HL-60/S4 treated with retinoic acid at 250 ng/mL for 4 days and 3 days (cell line): ENCODE results near the gene CCDC50.

Experiments
- in situ Hi-C: fragments of 300-500 bp; cut with MboI; formaldehyde crosslinking; loops from 2 replicates; pipeline ENCODE4 v1.7.0; 2022; ENCODE audit warnings: low sequenced_read_pairs

Gene CCDC50

DNA sequence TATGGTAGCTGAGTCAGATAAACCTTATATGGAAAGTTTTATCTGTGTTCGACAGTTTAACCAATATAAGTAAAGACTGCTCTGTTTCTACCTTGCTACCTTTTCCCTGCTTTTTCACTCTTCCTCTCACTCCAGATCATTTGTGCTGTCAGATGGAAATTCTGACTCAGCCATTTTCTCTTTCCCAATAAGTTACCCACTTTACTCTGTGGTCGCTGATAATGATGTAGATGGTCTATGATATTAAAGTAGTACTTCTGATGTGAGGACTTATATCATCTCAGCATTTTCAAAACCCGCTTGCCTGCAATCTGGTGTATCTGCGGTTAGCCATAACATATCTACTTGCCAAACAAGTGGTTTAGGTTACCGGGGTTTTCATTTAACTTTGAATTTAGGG lies 16.1 kb downstream of the CCDC50 start:
- in situ Hi-C loops = no loop called here

- in situ Hi-C loops = no loop called here
These were observed 18.0 kb downstream of the CCDC50 start for GRCh38 chr3:191347228-191347627.

GRCh38 chr3:191348098-191348497 lies 18.9 kb downstream of the CCDC50 start:
- in situ Hi-C loops = no loop called here

GRCh38 chr3:191350396-191351090 lies 21.3 kb downstream of the CCDC50 start:
- in situ Hi-C loops = no loop called here

- in situ Hi-C loops = no loop called here
These were observed 22.8 kb downstream of the CCDC50 start for GRCh38 chr3:191352014-191352413.

- in situ Hi-C loops = no loop called here
These were observed 24.0 kb downstream of the CCDC50 start for GRCh38 chr3:191353022-191353777.

DNA sequence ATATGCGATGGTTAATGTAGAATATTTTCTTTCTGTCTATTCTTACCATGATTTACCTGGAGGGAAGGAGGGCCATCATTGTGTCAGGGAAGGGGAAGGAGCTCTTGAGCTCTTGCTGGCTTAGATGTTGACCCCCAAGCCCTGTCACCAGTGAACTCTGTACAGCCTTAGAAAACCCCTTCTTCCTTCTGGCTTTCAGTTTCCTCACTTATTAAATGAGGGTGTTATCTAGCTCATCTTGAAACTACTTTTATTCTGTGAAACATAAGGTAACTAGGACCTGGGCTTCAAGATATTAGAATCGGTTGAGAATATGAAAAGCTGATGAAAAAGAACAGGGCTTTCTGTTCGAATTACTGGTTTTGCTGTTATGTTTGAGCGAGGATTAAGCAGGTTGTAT lies 26.2 kb downstream of the CCDC50 start:
- in situ Hi-C loops = no loop called here

DNA sequence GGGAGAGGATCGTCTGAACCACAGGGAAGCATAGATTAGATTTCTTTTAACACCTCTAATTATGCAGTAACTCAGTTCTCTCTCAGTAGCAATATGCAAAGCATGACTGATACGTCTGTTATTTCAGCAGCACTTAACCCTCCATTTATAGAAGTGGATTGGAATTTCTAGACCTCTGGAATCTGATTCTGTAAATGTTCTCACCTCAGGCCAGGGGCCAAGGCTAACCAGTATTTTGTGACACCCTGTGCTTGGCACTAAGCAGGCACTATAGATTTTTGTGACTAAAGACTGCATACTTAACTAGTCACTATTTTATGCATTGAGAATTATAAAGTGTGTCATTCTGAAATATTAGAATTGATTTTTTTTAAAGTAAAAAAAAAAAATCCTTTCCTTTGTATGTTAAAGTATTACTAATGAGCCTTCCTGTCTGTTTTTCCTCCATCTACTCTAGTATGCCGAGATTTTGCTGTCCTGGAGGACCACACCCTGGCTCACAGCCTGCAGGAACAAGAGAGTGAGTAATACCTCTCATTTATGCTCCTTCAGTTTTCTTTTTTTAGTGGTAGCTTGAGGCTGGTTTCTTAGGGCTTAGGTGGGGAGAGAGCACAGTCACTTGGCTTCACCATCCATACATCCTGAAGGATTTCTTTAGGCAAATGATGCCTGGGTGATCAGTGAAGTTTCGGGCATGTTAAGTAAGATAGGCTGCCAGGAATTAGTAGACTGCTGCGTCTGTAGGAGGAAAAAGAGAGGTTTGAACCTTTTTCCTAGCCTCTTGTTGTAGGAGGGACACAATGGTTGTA lies 27.6 kb downstream of the CCDC50 start:
- in situ Hi-C loops = no loop called here

DNA sequence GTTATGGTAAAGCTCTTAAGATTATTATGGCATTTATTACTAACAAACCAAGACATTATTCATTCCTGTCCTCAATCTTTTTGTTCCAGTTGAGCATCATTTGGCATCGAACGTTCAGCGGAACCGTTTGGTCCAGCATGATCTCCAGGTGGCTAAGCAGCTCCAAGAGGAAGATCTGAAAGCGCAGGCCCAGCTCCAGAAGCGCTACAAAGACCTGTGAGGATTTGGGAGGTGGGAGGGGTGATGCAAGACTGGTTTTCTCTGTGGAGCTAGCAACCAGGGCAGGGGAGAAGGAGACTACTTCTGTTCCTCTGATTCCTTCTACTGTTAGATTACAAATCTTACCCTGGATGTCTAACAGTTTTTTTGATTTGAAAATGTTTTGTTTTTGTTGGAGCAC lies 28.7 kb downstream of the CCDC50 start:
- in situ Hi-C loops = no loop called here

DNA sequence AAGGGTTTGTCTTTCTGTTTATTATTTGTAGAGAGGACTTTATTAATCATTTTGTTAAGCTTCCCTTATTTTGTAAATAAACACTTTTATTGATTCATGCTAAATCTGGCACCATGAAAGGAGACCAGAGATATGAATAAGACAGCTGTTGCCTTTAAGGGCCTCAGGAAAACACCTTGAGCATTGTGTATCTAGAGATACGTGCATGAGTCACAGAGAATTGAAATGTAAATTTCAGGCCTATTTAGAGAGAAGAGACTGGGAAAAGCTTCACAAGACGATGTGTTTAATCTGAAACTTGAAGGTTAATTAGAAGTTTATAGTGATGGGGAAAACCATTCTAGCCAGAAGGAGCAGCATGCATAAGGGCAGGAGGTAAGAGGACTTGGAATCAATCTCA lies 29.7 kb downstream of the CCDC50 start:
- in situ Hi-C loops = no loop called here

GRCh38 chr3:191360620-191361019 lies 31.4 kb downstream of the CCDC50 start:
- in situ Hi-C loops = no loop called here

DNA sequence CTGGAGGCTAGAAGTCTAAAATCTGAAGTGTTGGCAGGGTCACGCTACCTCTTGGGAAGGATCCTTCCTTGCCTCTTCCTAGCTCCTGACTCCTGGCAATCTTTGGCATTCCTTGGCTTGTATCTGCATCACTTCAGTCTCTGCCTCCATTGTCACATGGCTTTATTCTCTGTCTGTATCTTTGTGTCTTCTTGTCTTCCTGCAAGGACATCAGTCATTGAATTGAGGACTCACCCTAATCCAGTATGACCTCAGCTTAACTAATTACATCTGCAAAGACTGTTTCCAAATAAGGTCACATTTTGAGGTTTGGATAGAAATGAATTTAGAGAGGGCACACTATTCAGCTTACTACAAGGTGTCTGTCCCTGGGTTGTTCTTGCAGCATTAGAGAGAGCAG lies 32.3 kb downstream of the CCDC50 start:
- in situ Hi-C loops = no loop called here

DNA sequence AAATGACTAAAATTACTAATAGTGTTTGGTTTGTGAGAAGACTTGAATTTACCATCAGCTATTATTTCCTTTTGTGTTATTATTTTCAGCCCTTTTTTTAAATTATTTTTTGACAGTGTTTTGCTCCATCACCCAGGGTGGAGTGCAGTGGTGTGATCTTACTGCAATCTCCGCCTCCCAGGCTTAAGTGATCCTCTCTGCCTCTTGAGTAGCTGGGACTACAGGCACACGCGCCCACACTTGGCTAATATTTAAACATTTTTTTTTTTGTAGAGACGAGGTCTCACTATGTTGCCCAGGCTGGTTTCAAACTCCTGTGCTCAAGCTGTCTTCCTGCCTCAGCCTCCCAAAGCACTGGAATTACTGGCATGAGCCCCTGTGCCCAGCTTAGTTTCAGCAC lies 32.8 kb downstream of the CCDC50 start:
- in situ Hi-C loops = no loop called here

DNA sequence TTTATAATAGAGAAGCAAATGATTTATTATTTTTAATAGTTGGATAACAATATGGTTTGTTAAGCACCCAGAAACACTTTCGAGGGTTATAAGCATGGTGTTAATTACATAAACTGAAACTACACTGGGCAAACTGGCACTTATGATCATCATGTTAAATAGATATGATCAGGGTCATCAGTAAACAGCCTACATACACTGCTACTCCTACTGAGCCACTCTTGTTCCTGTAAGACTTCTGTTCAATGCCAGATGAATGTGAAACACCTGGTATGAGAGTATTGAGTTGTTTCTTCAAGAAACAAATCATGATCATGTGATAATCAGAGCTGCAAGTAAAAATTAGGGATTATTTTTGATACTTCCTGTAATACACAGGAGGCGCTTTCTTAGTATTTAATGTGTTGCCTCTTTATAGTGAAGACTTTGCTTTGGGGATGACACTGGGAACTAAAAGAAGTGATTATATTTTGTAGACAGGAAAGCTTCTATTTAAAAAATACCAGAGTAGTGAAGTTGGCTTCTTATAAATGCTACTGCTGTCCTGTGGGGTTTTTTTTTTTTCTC lies 33.4 kb downstream of the CCDC50 start:
- in situ Hi-C loops = no loop called here

DNA sequence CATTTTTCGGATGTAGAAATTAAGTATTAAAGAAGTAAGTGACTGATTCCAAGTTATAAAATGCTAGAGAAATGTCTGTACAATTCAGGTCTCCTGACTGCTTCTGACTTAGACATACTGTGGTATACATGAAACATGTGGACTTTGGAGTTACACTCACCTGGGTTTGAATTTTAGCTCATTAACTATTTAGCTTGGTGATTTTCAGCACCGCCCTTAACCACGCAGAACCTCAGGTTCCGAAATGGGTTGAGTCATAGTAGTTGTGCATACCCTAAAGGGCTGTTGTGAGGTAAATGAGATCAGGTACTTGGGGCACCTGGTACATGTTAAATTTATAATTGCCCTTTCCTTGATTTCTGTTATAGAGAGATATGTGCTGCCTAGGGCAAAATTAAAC lies 34.0 kb downstream of the CCDC50 start:
- in situ Hi-C loops = no loop called here

DNA sequence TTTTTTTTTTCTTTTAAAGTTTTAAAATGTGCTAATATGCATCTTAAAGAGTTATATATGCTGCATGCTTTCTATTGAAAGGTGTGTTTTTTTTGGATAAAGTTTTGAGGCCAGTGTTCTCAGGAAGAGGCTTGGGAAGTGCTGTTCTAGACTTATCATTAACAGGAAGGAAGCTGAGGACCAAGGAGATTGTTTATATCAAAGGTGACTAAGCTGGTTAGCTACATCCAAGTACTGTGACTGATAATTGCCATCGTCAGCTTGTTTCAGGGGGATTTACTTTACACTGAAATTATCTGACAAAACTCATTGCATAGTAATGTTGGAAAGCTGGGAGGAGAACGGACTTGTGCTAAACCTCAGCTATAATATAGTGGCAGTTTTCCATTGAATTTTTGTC lies 37.5 kb downstream of the CCDC50 start:
- in situ Hi-C loops = no loop called here

DNA sequence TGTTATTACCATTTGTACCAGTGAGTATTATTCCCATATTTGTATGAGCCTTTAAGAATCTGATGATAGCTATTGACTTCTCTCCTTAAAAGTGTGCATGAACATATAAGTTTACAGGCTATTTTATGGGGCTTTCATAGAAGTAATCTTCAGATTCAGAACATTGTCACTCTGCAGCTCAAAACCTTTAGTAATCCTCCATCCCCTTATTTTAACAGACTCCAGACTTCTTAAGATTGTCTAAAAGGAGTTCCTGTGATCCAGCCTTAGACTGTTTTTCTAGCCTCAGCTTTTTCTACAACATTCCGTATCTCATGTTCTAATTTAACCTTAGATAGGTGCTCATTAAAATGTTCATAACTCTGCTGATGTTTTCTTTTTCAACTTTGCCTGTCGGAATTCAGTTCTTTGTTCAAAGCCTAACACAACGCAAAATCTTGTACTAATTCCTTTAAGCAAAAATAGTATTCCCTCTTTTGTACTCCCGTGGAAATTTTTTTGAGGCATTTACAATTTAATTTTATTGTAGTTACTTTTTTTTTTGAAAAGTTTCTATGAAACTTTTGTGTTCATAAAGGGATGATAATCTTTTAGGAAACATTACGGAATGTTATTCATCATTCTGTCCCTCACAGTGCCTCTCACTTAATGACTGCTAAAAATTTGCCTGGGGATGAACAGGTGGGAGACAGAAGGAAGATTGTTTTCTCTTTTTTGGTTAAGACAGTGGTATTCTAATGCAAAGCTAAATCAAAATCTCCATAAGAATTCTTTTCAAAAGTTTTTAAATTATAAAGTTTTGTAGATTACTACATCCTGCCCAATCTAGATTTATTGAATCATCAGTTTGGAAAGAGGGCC lies 39.8 kb downstream of the CCDC50 start:
- in situ Hi-C loops = no loop called here

- in situ Hi-C loops = no loop called here
These were observed 40.4 kb downstream of the CCDC50 start for GRCh38 chr3:191369616-191370010.

DNA sequence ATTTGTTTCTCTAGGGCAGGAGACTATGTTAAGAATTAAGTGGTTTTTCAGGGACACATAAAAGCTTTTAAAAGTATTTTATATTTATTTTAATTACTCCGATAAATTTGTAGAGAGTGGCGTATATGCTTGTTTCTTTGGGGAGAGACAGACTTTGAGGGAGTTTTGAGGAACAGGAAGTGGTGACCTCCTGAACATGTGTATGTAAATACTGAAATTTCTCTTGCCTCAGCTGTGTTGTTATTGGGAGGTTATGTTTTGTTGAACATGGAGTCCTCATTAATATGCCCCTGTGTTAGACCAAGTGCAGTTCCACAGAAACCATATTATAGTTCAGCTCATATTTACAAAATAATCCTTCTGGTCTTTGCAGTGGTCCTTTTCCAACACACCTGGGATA lies 42.9 kb downstream of the CCDC50 start:
- in situ Hi-C loops = no loop called here

- in situ Hi-C loops = no loop called here
These were observed 44.1 kb downstream of the CCDC50 start for GRCh38 chr3:191373327-191373726.
